HG02938 (cell line): ENCODE measurements around the gene PIP4K2A.
A peak's percentile ranks its signal among the peaks of the same experiment; 100 is the strongest.

Experiments
- ATAC-seq: cut with Tn5 transposase; IDR thresholded peaks from one replicate; pipeline ENCODE4 v1.9.1; 2021; ENCODE audit warnings: mild to moderate bottlenecking, moderate library complexity; ENCODE audit not compliant: unreplicated experiment

Gene PIP4K2A

DNA sequence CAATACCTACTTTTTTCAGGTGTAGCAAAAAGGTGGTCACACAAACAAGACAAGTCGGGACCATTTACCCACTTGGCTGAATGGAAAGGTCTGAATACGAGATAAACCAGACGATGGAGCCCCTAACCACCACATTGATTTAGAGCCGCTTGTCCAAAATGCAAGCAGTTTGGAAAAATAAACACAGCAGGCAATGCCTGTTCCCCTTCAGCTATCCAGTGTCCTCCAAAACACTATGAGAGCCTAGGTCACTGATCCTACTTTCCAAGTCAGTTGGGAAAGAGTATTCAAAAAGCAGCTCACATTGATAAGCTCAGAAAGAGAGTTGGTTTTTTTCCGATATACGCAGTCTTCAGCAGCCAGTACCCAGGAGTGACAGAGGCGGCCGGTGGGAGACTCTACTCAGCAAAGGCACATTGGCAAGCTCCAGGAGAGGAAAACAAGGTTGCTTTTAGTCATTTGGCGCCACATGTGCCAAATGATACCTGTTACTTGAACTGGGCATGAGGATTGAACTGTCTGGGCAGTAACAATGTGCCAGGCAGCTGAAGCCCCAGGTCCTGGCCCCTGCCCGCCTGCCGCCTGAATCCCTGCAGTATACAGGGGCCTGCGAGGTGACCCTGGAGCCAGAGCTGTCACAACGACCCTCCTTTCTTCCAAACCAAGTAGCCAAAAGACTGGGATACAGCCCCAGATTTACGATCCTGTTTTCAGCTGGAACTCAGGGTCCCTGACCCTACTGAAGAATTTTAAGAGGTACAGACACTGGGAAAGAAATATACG lies 109.8 kb downstream of the PIP4K2A start:
- no peak for ATAC-seq

DNA sequence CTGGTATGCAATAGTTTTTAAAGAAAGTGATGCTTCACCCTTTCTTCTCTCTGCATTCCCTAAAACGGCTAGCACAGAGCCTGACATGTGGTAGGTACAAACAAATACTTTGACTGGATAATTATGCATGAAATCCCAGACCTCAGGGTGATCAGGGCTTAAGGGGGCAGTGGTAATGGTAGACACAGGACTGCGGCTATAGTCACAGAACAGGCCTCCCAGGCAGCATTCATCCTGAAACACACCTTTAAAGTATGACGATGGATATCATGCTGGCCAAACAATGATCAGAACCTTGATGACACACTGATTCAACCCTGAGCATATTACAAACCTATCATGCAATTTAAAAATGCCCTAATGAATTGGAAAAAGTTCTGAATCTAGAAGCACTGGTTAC lies 110.8 kb downstream of the PIP4K2A start:
- ATAC-seq: no peak

DNA sequence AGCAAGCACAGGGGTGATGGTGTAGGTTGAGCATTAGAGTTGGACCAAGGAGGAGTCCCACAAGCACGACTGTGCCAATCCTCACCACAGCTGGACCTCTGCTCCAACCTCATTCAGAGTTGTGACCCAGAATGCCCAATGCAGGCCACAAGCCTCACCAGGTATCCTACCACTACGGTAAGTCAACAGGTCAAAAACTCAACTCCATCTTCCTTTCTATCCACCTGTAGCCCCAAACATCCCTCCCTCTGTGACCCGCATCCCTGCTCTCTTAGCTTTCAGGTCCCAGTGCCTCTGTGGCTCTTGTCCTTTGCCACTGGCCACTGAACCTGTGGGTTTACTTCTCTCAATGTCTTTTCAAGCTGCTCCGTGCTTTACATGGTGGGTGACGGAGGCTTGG lies 112.8 kb downstream of the PIP4K2A start:
- ATAC-seq: no peak

- ATAC-seq: no peak
Observed at GRCh38 chr10:22599636-22600228, 114.6 kb downstream of the PIP4K2A start.

- no peak for ATAC-seq
Observed at GRCh38 chr10:22599048-22599561, 115.3 kb downstream of the PIP4K2A start.

GRCh38 chr10:22598478-22598877 lies 115.9 kb downstream of the PIP4K2A start:
- ATAC-seq: no peak

DNA sequence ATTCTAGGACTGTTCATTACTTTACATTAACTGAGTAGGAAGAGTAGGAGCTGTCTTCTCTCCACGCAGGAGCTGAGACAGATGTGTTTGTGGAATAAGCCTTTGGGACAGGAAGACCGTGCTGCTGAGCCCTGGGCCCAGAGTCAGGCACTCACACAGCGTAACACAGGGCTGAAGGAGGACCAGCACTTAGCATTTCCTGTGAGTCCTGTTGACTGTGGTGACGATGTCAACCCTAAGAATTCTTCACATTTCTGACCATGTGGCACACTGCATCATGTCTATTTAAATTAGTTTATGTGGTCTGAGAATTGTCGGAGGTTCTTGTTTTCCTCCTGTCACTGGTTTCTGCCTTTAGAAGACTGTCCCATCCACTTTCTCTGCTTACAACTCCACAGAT lies 117.2 kb downstream of the PIP4K2A start:
- peak; percentile 45 for ATAC-seq

- ATAC-seq: no peak
Observed at GRCh38 chr10:22593636-22594198, 120.7 kb downstream of the PIP4K2A start.

- ATAC-seq: no peak
Observed at GRCh38 chr10:22593026-22593425, 121.4 kb downstream of the PIP4K2A start.

- no peak for ATAC-seq
Observed at GRCh38 chr10:22589851-22590514, 124.4 kb downstream of the PIP4K2A start.

DNA sequence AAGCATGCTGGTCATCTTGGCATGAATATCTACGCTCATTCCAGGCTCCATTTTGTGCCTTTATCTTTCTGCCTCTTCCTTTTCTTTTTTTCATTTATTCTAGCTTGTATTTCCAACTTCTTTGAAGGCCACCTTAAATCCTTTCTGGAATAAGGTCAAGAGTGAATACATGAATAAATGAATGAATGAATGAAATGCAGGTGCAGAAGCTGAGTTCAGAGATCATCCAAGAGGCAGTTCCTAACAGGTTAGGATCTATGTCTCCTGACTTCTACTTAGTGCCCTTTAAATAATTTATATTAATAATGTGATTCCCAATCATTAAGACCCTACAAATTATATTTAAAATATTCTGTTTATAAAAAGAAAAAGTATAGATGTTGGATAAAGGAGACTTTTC lies 125.9 kb downstream of the PIP4K2A start:
- no peak for ATAC-seq

GRCh38 chr10:22583683-22584082 lies 130.7 kb downstream of the PIP4K2A start:
- ATAC-seq: no peak

- no peak for ATAC-seq
Observed at GRCh38 chr10:22581461-22581860, 132.9 kb downstream of the PIP4K2A start.

DNA sequence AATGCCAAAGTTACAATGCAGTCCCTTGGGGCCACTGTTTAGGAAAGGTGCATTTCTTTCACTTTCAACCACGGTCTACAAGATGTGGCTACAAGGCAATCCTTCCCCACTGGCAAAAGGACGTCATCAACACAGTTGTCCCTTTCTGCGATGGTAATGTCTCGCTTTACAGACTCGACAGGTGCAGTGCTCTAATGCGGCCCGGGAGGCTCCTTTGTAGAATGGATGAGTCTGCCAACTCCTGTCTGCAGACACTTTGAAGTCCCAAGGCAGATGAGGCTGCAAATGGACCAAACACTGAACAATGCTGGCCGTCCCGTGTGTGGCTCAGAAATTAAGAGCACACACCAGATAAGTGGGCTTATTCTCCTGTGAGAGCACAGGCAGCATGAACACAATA lies 133.7 kb downstream of the PIP4K2A start:
- no peak for ATAC-seq

- ATAC-seq: no peak
Observed at GRCh38 chr10:22579826-22580225, 134.6 kb downstream of the PIP4K2A start.

DNA sequence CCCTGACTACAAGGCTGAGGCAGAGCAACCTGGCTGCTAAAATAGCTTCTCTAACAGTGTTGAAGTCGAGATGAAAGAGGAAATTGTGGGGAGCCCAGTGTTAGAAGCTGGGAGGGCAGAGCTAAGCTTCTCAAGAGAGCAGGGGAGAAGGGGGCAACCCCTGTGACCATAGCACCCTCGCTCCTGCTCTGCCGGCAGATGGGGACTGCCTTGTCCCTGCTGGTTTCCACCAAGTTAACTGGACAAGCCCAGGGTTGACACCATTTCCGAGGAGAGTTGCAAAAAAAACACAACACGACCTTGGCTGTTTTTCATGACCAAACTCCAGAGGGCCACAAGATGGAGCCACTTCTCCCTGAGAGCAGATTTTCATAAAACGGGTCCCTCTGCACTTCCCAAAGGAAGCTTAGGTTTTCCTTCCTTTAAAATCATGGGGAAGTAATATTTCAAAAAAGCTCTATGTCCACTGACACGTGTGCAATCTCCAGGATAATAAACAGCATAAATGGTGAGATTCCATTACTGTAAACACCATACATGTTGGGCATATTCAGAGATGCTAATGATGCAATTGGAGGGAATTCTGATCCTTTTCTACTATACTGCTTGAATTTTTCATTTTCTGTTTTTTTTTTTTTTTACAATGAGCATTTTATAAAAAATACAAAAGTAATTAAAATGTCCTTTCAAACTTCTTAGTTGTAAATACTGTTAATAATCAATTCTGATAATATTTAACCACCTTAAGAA lies 140.4 kb downstream of the PIP4K2A start:
- no peak for ATAC-seq

GRCh38 chr10:22570733-22571430 lies 143.5 kb downstream of the PIP4K2A start:
- ATAC-seq: no peak

GRCh38 chr10:22570234-22570633 lies 144.1 kb downstream of the PIP4K2A start:
- no peak for ATAC-seq

GRCh38 chr10:22568928-22569327 lies 145.4 kb downstream of the PIP4K2A start:
- ATAC-seq: no peak

DNA sequence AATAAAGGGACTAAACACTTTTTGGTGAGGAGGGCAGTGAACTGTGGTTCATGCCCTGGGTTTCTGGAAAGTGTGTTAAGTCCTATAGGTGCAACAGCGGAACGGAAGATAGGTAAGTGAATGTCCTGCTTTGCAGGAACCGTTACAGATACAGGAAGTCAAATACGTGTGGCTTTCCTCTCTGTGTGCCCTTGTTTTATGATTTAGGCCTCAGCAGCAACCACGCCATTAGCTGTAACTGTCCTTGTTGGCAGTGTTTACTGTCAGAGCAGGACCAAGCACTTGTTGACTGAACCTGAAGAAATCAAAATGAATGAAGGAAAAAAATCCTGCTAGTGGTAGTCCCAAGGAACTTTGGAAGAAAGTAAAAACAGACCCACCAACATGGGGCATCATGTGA lies 150.3 kb downstream of the PIP4K2A start:
- ATAC-seq: no peak
